ENCODE measurements around the gene PDGFRB. TPM values are rescaled to one million over a fixed set of nuclear protein-coding genes. Genes with fewer than 3 reads are reported as not detected.

PDGFRB gene
- total RNA-seq, 1 donor from 2014 or later: 90.9 TPM

DNA sequence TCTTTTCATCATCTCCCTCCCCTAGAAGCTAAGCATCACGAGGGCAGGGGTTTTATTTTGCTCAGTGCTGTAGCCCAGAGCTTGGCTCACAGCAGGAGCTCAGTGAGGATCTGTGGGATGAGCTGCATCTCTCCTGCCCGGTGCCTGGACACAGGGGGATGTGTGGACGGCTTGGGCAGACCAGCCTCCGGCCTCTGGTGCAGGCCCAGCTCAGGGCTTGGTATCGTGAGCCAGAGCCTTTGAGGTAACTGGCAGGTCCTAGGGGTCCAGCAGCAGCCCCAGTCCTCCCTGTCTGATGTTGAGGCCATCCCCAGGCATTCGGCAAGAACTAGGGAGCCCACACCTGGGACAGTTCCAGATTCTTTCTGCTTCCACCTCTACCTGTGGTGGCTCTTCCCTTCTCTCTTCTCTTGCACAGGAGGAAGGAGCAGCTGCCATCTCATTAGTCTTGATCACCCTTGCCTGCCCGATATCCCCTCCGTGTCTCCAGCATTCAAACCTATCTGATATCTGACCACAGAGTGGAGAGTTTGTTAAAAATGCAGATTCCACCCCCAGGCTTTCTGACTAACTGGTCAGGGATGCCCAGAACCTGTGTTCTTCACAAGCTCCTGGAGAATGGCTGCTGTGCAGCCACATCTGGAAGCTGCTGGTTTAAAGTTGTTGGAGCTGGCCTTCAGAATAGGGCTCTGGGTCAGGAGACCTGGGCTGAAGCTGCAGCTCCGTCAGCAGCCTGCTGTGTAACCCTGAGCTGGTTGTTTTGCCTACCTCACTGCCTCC is 26.3 kb upstream of the PDGFRB start:
- no peak for DNase-seq

DNA sequence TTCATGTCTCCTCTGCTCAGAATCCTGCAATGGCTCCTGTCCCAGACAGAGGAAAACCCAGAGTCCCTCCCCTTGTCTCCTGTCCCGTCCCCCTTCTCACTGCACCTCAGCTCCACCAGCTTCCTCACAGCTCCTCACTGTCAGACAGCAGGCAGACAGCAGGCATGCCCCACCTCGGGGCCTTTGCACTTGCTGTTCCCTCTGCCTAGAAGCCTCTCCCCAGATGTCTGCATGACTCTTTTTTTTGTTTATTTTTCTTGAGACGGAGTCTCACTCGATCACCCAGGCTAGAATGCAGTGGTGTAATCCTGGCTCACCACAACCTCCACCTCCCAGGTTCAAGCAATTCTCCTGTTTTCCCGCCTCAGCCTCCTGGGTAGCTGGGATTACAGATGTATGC is 25.4 kb upstream of the PDGFRB start:
- DNase-seq: no peak

DNA sequence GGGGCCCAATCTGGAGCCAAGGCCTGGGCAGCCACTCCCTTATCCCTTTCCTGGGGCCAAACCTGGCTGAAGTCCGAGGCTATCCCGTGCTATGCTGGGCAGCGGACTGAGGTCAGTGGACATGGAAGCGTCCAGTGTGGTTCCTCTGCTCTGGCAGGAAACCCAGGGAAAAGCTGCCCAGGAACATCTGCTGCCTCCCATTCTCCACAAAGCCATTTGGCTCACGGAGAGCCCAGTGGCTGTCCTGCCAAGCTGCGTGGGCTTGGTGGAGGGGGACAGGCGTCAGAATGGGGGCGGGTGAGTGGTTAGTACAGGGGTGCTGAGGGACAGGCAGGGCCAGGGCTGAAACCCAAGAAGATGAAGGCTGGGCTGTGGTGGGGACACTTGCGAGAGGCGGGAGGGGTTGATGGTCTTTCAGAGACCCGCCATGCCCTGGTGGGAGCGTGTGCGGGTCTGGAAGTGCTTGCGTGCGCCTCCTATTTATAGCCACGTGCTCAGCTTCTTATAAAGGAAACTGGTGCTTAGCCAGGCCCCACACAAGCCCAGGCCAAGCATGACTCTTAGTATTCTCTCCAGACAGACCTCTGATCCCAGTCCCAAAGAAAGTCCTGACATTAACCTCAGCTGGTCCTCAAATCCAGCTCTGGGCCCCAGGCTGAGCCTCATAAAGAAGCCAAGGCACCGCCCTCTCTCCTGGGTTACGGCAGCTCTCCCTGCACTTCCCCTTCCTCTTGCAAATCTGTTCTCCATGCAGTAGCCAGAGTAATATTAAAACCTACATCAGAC is 24.8 kb upstream of the PDGFRB start:
- DNase-seq: peak; percentile 61

DNA sequence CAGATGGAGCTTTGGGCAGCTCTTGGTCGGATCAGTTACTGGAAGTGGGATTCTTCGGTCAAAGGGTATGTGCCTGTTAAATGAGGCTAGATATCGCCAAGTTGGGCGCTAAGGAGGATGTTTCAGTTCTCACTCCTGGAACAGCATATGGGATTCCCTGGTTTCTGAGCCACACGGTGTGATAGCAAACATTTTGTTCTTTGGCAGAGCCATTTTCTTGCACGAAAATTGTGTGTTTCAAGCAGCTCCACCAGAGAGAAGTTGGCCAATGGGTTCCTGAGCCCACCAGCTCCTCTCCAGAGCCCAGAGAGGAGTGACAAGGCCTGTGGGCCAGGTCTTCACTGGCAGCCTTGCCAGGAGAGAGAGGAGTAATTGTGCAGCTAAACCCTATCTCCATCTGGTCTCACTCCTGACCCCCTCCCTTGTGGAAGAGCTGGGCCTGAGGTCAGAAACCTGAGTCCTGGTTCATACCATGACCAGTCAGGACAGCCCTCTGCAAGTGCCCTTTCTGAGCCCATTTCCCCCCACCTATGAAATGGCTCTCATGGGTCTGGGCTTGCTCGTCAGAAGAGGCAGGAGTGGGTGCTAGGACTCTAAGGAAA is 23.5 kb upstream of the PDGFRB start:
- no peak for DNase-seq

DNA sequence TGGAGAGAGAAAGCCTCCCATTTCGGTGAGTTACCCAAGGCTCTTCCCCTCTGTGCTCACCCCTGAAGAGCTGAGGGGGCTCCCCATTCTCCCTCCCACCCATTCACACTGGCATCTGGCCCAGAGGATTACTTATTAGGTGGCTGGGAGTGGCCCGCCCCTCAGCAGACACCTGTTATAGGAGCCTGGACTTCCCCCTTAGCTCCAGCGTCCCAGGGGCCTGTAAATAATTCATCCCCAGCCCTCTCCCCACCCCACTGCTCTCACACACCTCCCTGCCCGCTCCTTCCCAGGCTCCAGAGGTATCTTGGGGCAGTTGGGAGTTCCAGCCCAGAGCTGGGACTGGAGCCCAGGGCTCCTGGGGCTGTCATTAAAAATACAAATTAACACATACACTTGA is 22.6 kb upstream of the PDGFRB start:
- DNase-seq: no peak

DNA sequence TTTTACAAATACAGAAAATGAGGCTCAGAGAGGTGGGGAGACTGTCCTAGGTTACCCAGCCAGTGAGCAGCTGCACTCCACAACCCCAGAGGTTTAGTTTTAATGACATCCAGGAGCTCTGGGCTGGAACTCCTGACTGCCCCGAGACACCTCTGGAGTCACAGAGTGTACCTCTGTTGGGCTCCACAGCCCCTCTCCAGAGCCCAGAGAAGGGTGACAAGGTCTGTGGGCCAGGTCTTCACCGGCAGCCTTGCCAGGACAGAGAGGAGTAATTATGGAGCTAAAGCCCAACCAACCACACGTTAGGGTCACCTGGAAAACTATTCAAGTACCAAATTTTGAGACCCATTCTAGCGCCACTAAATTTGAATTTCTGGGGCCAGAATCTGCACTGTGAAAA is 22.1 kb upstream of the PDGFRB start:
- DNase-seq: no peak

DNA sequence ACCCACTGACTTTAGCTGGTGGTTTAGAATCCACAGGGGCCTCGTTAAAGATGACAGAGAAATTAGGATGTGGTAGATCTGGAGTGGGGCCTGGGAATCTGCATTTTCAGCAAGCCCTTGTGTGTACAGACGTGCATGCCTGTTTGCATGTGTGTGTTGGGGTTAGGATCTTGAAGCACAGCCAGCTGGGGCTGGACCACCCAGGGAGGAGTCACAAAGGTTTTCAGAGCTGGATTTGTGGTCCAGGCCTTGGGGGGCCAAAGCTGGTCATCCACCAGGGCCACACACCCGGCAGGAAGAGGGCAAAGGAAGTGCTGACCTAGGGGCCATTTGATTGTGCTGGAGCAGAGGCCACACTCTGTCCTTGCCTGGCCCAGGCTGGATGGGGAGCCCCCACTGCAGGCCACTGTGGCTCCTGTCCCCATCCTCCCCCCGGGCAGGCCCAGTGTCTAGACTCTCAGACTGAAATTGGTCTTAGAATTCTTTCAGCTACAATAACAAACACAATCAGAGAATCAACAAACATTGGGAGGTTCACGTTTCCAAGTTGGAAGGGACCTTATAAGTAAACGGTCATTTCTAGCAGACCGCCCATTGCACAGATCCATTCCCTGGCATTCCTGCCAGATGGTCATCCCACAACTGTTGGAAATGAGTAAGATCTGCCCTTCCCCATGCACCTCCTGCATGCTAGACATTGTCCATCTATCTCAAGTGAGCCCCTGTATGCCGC is 21.3 kb upstream of the PDGFRB start:
- DNase-seq: no peak

DNA sequence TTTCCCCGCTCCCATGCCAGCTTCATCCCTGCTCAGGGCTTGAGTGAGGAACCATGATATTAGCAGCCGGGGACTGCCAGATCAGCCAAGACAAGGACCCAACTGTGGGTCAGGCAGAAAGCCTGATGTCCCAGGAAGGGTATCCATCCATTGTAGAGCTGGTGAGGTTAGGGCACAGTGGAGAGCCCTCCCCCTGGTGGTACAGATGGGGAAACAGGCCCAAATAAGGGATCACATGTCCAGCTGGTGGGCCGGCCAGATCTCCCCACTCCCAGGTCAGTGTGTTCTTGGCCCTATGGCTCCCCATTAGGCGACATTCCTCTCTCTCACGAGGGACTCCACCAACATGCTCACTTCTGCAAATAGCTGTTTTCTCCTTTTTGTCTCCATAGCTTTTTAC is 19.9 kb upstream of the PDGFRB start:
- DNase-seq: no peak

DNA sequence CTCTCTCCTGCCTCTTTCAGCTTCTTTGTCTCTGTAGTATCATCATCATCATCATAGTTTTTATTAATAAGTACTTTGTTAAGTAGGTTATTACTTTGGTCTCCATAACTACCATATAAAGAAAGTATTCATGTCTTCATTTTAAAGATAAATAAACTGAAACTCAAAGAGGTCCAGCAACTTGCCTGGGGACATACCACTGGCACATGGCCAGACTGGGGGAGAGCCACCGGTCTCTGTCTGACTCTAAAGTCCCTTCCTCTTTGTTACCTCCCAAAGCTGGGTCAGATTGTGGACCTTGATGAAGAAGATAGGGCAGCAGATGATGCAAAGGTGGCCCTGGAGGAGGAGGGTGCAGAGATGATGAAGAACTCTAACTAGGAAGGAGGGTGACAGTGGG is 19.4 kb upstream of the PDGFRB start:
- no peak for DNase-seq

DNA sequence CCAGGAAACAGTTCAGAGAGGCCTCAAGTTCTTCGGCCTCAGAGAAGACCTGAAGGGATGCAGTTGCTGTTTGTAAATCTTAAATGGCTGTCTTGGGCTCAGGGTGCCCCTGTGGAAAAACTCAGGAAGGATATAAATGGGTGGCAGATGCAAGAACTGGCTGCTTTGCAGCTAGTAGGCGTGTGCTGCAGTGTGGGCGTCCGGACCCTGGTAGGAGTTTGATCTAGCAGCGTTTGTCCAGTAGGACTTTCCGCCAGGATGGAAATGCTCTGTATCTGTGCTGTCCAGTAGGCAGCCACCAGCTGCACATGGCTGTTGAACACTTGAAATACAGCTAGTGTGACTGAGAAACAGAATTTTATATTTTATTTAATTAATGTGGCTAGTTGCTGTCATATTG is 18.6 kb upstream of the PDGFRB start:
- no peak for DNase-seq

DNA sequence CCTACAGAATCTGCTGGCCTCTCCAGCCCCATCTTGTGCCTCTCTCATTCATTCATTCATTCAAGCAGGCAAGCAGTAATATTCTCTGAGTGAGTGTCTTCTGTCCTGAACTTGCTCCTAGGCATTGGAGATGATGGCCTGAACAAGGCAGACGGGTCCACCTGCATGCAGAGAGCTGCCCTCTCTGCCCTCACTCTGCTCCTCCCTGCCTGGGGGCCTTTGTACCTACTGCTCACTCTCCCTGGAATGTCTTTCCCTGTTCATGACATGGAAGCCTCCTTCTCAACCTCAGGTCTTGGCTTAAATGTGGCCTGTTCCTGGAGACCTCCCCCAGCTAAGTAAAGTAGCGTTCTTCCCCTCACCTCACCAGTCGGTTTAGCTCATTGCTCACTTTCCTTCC is 17.5 kb upstream of the PDGFRB start:
- no peak for DNase-seq

DNA sequence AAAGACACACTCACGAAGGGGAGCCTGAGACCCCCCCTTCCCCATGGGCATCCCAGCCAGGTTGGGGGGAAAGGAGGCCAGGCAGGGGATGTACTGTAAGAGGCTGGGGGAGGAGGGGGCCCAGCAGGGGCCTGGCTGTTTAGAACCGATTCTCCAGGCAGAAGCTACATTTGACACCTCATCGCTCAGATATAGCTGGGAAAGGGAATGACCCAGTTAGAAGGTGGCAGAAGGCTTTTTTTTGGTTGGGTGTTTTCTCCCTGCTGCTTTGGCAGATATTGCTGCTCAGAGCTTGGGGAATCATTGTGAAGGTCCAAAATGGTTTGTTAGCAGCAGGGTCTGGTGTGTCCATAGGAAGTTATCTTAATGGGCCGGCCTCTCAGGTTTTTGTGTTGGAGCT is 16.9 kb upstream of the PDGFRB start:
- no peak for DNase-seq

DNA sequence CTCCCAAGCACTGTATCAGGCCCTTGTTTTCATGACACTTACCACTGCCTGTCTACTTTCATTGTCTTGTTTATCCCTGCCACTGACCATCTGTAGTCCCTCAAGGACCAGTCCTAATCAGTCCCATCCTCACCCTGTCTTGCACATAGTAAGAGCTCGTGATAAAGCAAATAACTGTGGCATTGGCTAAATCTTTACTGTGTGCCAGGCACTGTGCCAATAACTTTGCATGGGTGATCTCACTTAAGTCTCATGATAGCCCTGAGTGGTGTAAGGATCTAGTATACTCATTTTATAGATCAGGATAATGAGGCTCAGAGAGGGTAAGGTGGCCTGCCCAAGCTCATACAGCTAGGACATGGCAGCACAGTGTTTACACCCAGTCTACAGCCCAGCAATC is 16.5 kb upstream of the PDGFRB start:
- no peak for DNase-seq

DNA sequence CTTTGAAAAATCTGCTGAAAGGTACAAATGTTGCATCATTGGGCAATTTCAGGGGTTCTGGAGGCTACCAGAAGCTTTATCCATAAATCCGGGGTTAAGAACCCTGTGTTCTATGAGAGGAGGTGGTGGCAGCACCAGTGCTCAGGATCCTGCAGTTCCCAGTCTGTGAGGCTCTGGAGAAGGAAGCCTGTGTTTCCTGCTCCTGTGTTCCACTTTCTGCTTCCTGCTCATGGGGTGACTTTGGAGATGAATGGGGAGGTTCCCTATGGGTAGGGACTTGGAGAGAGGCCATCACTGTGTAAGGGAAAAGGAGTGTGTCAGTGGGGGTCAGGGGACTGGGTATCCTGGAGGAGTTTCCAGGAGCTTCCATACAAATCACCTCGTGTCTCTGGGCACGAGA is 13.2 kb upstream of the PDGFRB start:
- no peak for DNase-seq

DNA sequence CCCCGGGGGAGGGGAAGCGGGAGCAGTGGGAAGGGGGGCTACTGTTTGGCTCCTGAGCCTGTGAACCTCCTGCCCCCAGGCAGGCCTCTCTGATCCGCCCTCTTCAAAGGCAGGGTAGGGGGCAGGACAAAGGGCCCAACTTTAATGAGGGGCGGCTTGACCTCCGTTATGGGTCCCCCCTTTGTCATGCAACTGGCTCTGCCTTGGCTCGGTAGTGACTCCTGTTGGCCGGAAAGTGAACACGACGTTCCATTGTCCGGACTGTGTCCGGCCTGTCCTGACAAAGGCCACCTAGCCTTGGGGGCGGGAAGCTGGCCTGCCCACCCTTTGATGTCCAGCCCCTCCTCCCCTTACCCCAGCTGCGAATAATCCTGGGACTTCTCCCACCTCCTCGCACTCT is 12.3 kb upstream of the PDGFRB start:
- DNase-seq: no peak

DNA sequence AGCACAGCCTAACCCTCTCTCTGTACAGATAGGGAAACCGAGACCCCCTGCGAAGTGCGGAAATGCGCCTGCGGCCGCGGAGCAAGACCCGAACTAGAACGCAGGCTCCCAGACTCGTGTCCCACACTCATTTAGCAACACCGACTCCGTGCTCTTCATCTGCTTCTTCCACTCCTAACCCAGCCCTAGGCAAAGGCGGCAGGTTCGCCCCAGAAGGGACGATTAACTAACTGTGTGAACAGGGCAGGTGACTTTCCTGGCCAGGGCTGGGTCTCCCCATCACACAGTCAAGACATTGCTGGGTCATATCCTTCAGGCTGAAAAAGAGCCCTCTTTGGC is 11.8 kb upstream of the PDGFRB start:
- no peak for DNase-seq

DNA sequence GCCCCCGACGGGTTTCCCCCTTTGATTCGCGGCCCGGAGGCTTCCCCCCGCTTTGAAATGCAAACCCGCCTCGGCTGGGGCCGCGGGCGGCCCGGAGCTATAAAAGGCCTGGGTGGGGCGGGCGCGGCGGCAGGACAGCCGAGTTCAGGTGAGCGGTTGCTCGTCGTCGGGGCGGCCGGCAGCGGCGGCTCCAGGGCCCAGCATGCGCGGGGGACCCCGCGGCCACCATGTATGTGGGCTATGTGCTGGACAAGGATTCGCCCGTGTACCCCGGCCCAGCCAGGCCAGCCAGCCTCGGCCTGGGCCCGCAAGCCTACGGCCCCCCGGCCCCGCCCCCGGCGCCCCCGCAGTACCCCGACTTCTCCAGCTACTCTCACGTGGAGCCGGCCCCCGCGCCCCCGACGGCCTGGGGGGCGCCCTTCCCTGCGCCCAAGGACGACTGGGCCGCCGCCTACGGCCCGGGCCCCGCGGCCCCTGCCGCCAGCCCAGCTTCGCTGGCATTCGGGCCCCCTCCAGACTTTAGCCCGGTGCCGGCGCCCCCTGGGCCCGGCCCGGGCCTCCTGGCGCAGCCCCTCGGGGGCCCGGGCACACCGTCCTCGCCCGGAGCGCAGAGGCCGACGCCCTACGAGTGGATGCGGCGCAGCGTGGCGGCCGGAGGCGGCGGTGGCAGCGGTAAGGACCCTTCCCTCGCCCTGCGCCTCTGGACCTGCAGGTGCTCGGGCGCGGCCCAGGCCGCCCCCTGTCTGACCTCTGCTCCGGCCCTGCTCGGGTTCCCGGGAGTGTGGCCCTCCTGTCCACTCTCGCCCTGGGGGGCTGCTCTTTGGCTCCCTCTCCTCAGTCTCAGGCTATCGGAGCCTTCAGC is 11.2 kb upstream of the PDGFRB start, which contains the start of gene CDX1:
Gene CDX1 (plus strand): TSS at position 129 of the 862 bp plus-strand sequence. CDS start 99 bp downstream, at position 228.
- DNase-seq: no peak

DNA sequence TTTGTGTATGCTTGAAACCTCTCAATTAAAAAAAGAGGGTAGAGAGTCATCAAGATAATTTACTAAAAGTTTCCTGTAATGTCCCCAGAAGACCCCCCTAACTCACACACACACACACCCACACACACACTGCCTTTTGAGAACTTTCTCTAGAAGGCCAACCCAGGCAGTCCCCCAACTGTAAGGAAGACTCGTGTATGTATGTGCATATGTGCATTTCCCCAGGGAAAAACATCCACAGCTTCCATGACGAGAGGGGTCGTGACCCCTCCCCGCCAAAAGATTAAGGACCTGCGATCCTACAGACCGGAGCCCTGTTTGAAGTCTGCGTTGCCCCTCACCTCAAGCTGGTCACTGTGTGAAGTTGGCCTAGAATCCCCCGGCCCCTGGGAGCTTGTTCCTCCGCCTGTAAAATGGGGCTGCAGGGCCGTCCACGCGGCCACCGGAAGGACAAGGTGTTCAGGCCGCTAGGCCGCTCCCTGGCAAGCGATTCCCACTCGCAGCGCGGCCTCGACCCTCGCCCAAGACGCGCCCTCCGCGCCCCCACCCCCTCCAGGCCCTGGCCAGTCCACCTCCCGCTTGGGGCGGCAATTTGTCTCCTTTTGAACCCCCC is 10.5 kb upstream of the PDGFRB start:
- DNase-seq: no peak

DNA sequence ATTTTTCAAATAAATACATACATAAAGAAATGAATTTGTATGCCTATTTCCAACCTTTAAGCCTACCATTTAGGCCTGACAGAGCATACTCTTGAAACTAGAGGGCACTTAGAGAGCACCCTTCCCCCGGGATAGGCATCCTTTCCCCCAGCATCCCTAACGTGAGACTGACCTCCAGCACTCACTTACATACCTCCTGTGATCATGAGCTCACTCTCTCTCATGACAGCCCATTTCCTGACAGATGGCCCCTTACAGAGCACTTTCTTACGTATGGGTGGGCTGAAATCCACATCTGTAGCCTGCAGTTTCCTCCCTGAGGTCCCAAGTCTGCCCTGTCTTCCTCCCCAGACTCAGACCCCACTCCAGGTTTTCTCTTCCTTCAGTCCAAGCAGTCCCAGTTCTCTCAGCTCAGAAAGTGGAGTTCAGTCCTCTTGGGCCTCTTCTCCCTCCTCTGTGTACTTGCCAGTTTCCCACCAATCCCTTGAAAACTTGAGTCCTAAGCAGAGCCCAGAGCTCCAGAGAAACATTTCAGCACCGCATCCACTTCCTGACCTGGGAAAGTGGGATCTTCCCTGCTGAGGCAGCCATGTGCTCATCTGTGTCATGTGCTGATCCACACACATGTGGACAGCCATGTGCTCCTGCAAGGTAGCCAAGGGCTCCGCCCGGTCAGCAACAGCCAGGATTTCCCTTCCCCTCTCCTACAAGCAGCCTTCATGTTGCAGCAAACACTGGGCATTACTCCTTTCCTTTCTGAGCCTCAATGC is 8.8 kb upstream of the PDGFRB start:
- peak; percentile 46 for DNase-seq

DNA sequence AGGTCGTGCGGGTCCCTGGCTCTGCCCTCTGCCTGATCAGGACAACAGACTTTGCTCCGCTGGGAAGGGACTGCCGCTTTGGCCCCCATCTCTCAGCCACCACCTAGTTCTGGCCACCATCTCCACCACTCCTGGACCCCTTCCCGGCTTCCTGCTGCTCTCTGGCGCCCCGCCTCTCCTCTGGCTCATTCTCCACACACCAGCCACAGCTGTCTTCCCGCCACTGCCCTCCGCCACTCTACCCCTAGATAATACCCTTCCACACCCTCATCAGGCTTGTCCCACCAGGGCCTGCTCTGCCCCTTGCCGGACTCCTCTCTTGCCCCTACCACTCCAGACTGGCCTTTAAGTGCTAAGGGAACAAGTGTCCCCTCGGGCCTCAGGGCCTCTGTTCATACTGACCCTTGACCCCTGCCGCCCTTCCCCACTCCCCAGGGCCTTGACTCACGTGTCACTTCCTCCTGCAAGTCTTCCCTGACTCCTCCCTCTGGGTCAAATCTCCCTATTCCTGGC is 8.0 kb upstream of the PDGFRB start:
- DNase-seq: no peak
